A673 (cell line): ENCODE measurements around the gene TRIM37.

Experiments
- EZH2 ChIP-seq: fragments of 200-600 bp; sonication (generic); IDR thresholded peaks from 2 replicates; pipeline ENCODE4 v1.6.1; 2017; ENCODE audit warnings: borderline replicate concordance, low read depth, mild to moderate bottlenecking, mixed read lengths, antibody characterized with exemption, low read length; ENCODE audit not compliant: poor library complexity, severe bottlenecking
- TF ChIP-seq, protein P1 (sequence below): fragments of 300-800, 200-600 bp; sonication (generic); conservative IDR thresholded peaks from 2 replicates; pipeline ENCODE4 v1.5.1; 2017; ENCODE audit warnings: low read depth, mild to moderate bottlenecking, antibody characterized with exemption, low read length, moderate library complexity, mixed read lengths

GRCh38 chr17:59084154-59084553 lies 22.5 kb downstream of the TRIM37 start:
- TF ChIP-seq, protein P1, sequence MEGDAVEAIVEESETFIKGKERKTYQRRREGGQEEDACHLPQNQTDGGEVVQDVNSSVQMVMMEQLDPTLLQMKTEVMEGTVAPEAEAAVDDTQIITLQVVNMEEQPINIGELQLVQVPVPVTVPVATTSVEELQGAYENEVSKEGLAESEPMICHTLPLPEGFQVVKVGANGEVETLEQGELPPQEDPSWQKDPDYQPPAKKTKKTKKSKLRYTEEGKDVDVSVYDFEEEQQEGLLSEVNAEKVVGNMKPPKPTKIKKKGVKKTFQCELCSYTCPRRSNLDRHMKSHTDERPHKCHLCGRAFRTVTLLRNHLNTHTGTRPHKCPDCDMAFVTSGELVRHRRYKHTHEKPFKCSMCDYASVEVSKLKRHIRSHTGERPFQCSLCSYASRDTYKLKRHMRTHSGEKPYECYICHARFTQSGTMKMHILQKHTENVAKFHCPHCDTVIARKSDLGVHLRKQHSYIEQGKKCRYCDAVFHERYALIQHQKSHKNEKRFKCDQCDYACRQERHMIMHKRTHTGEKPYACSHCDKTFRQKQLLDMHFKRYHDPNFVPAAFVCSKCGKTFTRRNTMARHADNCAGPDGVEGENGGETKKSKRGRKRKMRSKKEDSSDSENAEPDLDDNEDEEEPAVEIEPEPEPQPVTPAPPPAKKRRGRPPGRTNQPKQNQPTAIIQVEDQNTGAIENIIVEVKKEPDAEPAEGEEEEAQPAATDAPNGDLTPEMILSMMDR, result no peak
- no peak for TF ChIP-seq EZH2
